ENCODE measurements around the gene HSPA4L. TPM values are rescaled to one million over a fixed set of nuclear protein-coding genes. Genes with fewer than 3 reads are reported as not detected.

Gene HSPA4L
- total and polyA plus RNA-seq, 2 donors (not counting 3 experiments of a cell fraction or from before 2014, with no cell fraction given) = 1.3 to 12.4 TPM

GRCh38 chr4:127759893-127760292 lies 22.2 kb upstream of the HSPA4L start:
- BruUV-seq (replicated peaks) = no TSS peak
- FAIRE-seq = no peak
- CTCF ChIA-PET = no interaction called here
- H3K9me1 ChIP-seq (replicated peaks; ENCODE audit: control insufficient read depth, extremely low read depth, insufficient read depth, low read length) = no peaks in the 10 kb centered on the region
- no peaks in the 10 kb centered on the region for H3K27me3 ChIP-seq (ENCODE audit: control insufficient read depth in 2 of 2, insufficient read depth in 2 of 2, low read length in 2 of 2)
- H3K79me2 ChIP-seq (ENCODE audit: control insufficient read depth, insufficient read depth, low read length) = no peaks in the 10 kb centered on the region
- H3K4me1 ChIP-seq (ENCODE audit: control insufficient read depth, extremely low read depth, insufficient read depth, low read length) = no peaks in the 10 kb centered on the region
- H3K4me2 ChIP-seq (ENCODE audit: insufficient read depth, low read length) = no peak overlapping the region
- no peak overlapping the region for H2AFZ ChIP-seq (ENCODE audit: low read depth, low read length)
- no peak overlapping the region for H3K4me3 ChIP-seq (replicated peaks in 1 of 3; ENCODE audit: insufficient read depth in 1 of 3, low read depth in 1 of 3, low read length in 3 of 3)
- H3K9me3 ChIP-seq (replicated peaks; ENCODE audit: control insufficient read depth, insufficient read depth, low read length) = no peaks in the 10 kb centered on the region
- H3K9ac ChIP-seq (replicated peaks; ENCODE audit: extremely low read depth, insufficient read depth, low read length) = no peak overlapping the region
- no peaks in the 10 kb centered on the region for H4K20me1 ChIP-seq (replicated peaks; ENCODE audit: control insufficient read depth, extremely low read depth, insufficient read depth, low read length)
- H3K27ac ChIP-seq (ENCODE audit: insufficient read depth, low read depth, low read length) = no peak overlapping the region
- POLR2A ChIA-PET = no interaction called here
- dilution Hi-C loops (cut with MboI; ENCODE audit: extremely low pct_ligation_motif_present, low sequenced_read_pairs) = no loop called here
- no peak for TF ChIP-seq POLR2AphosphoS5 (IDR thresholded peaks at IDR 0.05; ENCODE audit: insufficient read depth, low read depth, low read length)
- no peak for TF ChIP-seq MYC (IDR thresholded peaks at IDR 0.05; ENCODE audit: low read depth, low read length)
- TF ChIP-seq GATA2 (IDR thresholded peaks at IDR 0.05; ENCODE audit: insufficient read depth, insufficient read length, low read depth, low read length) = no peak
- no peak for DNase-seq (ENCODE audit: low read depth, low spot score)
- intact Hi-C loops (cut with micrococcal nuclease) = no loop called here
- H3K36me3 ChIP-seq (ENCODE audit: control insufficient read depth in 2 of 2, extremely low read depth in 1 of 2, insufficient read depth in 2 of 2, low read length in 2 of 2) = no peaks in the 10 kb centered on the region

DNA sequence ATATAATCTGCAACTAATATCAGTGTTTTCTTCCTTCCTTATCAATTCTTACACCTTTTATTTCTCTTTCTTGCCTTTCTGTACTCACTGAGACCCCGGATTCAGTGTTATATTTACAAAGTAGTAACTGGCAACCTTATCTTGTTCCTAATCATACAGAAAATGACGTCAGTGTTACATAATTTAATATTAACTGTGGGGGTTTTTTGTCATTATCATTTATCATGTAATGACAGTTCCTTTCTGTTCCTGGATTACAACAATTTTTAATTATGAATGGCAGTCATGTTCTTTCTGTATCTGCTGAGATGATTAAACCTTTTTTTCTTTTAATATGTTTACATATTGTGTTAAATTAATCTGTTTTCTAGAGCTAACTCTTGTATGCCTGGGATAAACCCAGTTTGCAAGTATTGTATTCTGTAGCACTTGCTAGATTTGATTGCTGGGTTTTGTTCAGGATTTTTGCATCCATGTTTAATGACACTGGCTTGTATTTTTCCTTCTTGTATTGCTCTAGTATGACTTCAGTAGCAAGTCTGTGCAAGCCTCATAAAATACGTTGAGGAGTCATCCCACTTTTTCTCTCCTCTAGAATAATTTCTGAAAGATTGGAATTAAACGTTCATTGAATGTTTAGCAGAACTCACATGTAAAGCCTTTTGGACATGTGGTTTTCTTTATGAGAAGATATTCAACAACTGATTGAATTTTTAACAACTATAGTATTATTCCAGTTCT lies 10.4 kb upstream of the HSPA4L start:
- TF ChIP-seq JUN (IDR thresholded peaks at IDR 0.05; ENCODE audit: borderline replicate concordance, insufficient read depth, insufficient read length, low read depth) = no peak
- no peak for TF ChIP-seq POLR2AphosphoS5 (IDR thresholded peaks at IDR 0.05; ENCODE audit: insufficient read depth, low read depth, low read length)
- no peak for TF ChIP-seq FOS (IDR thresholded peaks at IDR 0.05; ENCODE audit: borderline replicate concordance, insufficient read depth, low read length)
- TF ChIP-seq, protein P1, sequence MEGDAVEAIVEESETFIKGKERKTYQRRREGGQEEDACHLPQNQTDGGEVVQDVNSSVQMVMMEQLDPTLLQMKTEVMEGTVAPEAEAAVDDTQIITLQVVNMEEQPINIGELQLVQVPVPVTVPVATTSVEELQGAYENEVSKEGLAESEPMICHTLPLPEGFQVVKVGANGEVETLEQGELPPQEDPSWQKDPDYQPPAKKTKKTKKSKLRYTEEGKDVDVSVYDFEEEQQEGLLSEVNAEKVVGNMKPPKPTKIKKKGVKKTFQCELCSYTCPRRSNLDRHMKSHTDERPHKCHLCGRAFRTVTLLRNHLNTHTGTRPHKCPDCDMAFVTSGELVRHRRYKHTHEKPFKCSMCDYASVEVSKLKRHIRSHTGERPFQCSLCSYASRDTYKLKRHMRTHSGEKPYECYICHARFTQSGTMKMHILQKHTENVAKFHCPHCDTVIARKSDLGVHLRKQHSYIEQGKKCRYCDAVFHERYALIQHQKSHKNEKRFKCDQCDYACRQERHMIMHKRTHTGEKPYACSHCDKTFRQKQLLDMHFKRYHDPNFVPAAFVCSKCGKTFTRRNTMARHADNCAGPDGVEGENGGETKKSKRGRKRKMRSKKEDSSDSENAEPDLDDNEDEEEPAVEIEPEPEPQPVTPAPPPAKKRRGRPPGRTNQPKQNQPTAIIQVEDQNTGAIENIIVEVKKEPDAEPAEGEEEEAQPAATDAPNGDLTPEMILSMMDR (IDR thresholded peaks at IDR 0.05; ENCODE audit: extremely low read depth in 1 of 2, insufficient read depth in 1 of 2, low read depth in 1 of 2, low read length in 2 of 2) = no peak
- BruUV-seq (replicated peaks) = no TSS peak
- no peaks in the 10 kb centered on the region for H3K9me3 ChIP-seq (replicated peaks; ENCODE audit: control insufficient read depth, insufficient read depth, low read length)
- intact Hi-C loops (cut with micrococcal nuclease) = loop anchor here (2.0 kb wide), 1 partner anchor 581 kb away; no protein-coding TSS in a partner anchor
- CTCF ChIA-PET = no interaction called here
- no peak for DNase-seq (ENCODE audit: low read depth, low spot score)
- no peak overlapping the region for H3K4me2 ChIP-seq (ENCODE audit: insufficient read depth, low read length)
- H3K27me3 ChIP-seq (ENCODE audit: control insufficient read depth in 2 of 2, insufficient read depth in 2 of 2, low read length in 2 of 2) = no peaks in the 10 kb centered on the region
- dilution Hi-C loops (cut with MboI; ENCODE audit: extremely low pct_ligation_motif_present, low sequenced_read_pairs) = no loop called here
- H3K4me1 ChIP-seq (ENCODE audit: control insufficient read depth, extremely low read depth, insufficient read depth, low read length) = no peaks in the 10 kb centered on the region
- H3K36me3 ChIP-seq (ENCODE audit: control insufficient read depth in 2 of 2, extremely low read depth in 1 of 2, insufficient read depth in 2 of 2, low read length in 2 of 2) = no peaks in the 10 kb centered on the region
- H3K27ac ChIP-seq (ENCODE audit: insufficient read depth, low read depth, low read length) = no peak overlapping the region
- no peak overlapping the region for H3K4me3 ChIP-seq (replicated peaks in 1 of 3; ENCODE audit: insufficient read depth in 1 of 3, low read depth in 1 of 3, low read length in 3 of 3)
- FAIRE-seq = no peak
- H3K9me1 ChIP-seq (replicated peaks; ENCODE audit: control insufficient read depth, extremely low read depth, insufficient read depth, low read length) = no peaks in the 10 kb centered on the region
- no peaks in the 10 kb centered on the region for H4K20me1 ChIP-seq (replicated peaks; ENCODE audit: control insufficient read depth, extremely low read depth, insufficient read depth, low read length)
- H2AFZ ChIP-seq (ENCODE audit: low read depth, low read length) = no peak overlapping the region
- POLR2A ChIA-PET = no interaction called here
- no peak overlapping the region for H3K9ac ChIP-seq (replicated peaks; ENCODE audit: extremely low read depth, insufficient read depth, low read length)
- H3K79me2 ChIP-seq (ENCODE audit: control insufficient read depth, insufficient read depth, low read length) = no peaks in the 10 kb centered on the region

All from endothelial cell of umbilical vein (primary cell).